HCT116 (cell line): ENCODE measurements around the gene IL31. TPM values are rescaled to one million over a fixed set of nuclear protein-coding genes. Genes with fewer than 3 reads are reported as not detected.

ENCODE experiments used
- ATAC-seq: fragments of 200-7000 bp; cut with Tn5 transposase; 2 replicates; pipeline ENCODE4 v1.9.1; 2020; ENCODE audit warnings: mild to moderate bottlenecking, moderate library complexity
- BruUV-seq: library from RNA; stranded (reverse); fragments of 400-500 nt; replicated peaks from 2 replicates; lab custom pipeline; 2021; lab: Mats Ljungman, UMichigan
- CTCF ChIA-PET: fragments of 300-600 bp; sonication (Branson Sonifier 250); formaldehyde crosslinking; loops from one replicate; lab custom pipeline; 2021; ENCODE audit warnings: antibody characterized with exemption; lab: Charles Lee
- POLR2A ChIA-PET: fragments of 300-600, 350-600 bp; sonication (Branson Sonifier 250); formaldehyde crosslinking; loops from one replicate; lab custom pipeline; 2021; ENCODE audit warnings: antibody characterized with exemption; lab: Charles Lee
- RAD21 ChIA-PET, 2 experiments: fragments of 300-600 bp; sonication (Branson Sonifier 250); formaldehyde crosslinking; loops; one replicate each; lab custom pipeline; 2023; ENCODE audit warnings: low total read pairs in 2 of 2; ENCODE audit not compliant: uncharacterized antibody in 2 of 2, unreplicated experiment in 2 of 2, low non-redundant PET in 1 of 2; lab: Charles Lee
- DNase-seq: peaks from one replicate; pipeline ENCODE4 v3.0.0-alpha.2; 2010; ENCODE audit warnings: low read depth, low spot score
- H2AFZ ChIP-seq: fragments of 200-600 bp; shearing (Covaris generic), sonication (generic); 2 replicates; pipeline ENCODE4 v1.6.1; 2017; ENCODE audit warnings: low read depth, mixed run types, mixed read lengths, antibody characterized with exemption, low read length; ENCODE audit not compliant: poor library complexity, severe bottlenecking
- H3K27ac ChIP-seq: 2 replicates; pipeline ENCODE4 v1.5.1; 2012; ENCODE audit warnings: low read depth, low read length
- H3K27me3 ChIP-seq: fragments of 200-600 bp; sonication (generic); 2 replicates; pipeline ENCODE4 v1.6.1; 2016; ENCODE audit warnings: mixed run types, low read length, mixed read lengths; ENCODE audit not compliant: insufficient read depth
- H3K36me3 ChIP-seq, 2 experiments: fragments of 200-500 bp in 1 of 2; fragments of 200-600 bp in 1 of 2; sonication (Bioruptor generic) in 1 of 2; sonication (generic) in 1 of 2; 2 replicates each; pipeline versions ENCODE4 v1.5.1 to v1.6.1; 2014 to 2016; ENCODE audit warnings: low read length in 2 of 2, inconsistent platforms in 1 of 2, mixed read lengths in 1 of 2, mixed run types in 1 of 2; ENCODE audit not compliant: insufficient read depth in 2 of 2, control insufficient read depth in 1 of 2
- H3K4me1 ChIP-seq, 2 experiments: fragments of 200-600 bp in 1 of 2; sonication (generic) in 1 of 2; 2 replicates each; pipeline versions ENCODE4 v1.5.1 to v1.6.1; 2012 to 2017; ENCODE audit warnings: low read length in 2 of 2, inconsistent platforms in 1 of 2, mild to moderate bottlenecking in 1 of 2, mixed read lengths in 1 of 2, mixed run types in 1 of 2, moderate library complexity in 1 of 2; ENCODE audit not compliant: insufficient read depth in 2 of 2, control insufficient read depth in 1 of 2
- H3K4me2 ChIP-seq: fragments of 200-600 bp; sonication (generic); 2 replicates; pipeline ENCODE4 v1.6.1; 2017; ENCODE audit warnings: mixed run types, low read length, mixed read lengths
- H3K4me3 ChIP-seq, 2 experiments: fragments of 200-600 bp in 1 of 2; sonication (generic) in 1 of 2; replicated peaks in 1 of 2; 2 replicates each; pipeline ENCODE4 v1.5.1; 2011 to 2016; ENCODE audit warnings: low read length in 2 of 2, control low read depth in 1 of 2, low read depth in 1 of 2, mild to moderate bottlenecking in 1 of 2, mixed read lengths in 1 of 2, mixed run types in 1 of 2
- H3K79me2 ChIP-seq: fragments of 200-600 bp; sonication (generic); 2 replicates; pipeline ENCODE4 v1.6.1; 2017; ENCODE audit warnings: mild to moderate bottlenecking, mixed run types, low read length, moderate library complexity, mixed read lengths; ENCODE audit not compliant: insufficient read depth
- H3K9ac ChIP-seq: fragments of 200-600 bp; sonication (generic); 2 replicates; pipeline ENCODE4 v1.6.1; 2016; ENCODE audit warnings: low read length, mixed read lengths
- H3K9me2 ChIP-seq: fragments of 200-600 bp; sonication (generic), shearing (Covaris generic); 2 replicates; pipeline ENCODE4 v1.6.1; 2017; ENCODE audit warnings: mixed run types, mild to moderate bottlenecking, moderate library complexity; ENCODE audit not compliant: insufficient read depth
- H3K9me3 ChIP-seq, 2 experiments: fragments of 200-500 bp in 1 of 2; fragments of 200-600 bp in 1 of 2; sonication (Bioruptor generic) in 1 of 2; sonication (generic) in 1 of 2; 2 replicates each; pipeline ENCODE4 v1.6.1; 2014 to 2017; ENCODE audit warnings: low read length in 2 of 2, mixed read lengths in 2 of 2, inconsistent platforms in 1 of 2, low read depth in 1 of 2, mild to moderate bottlenecking in 1 of 2, mixed run types in 1 of 2, moderate library complexity in 1 of 2; ENCODE audit not compliant: control insufficient read depth in 1 of 2, insufficient read depth in 1 of 2
- H4K20me1 ChIP-seq: fragments of 200-600 bp; sonication (generic), shearing (Covaris generic); 2 replicates; pipeline ENCODE4 v1.6.1; 2017; ENCODE audit warnings: mixed run types, mild to moderate bottlenecking, moderate library complexity; ENCODE audit not compliant: insufficient read depth
- CEBPB ChIP-seq: IDR thresholded peaks from 2 replicates; pipeline ENCODE4 v1.6.1; 2012; ENCODE audit warnings: low read depth
- CTCF ChIP-seq, 3 experiments: fragments of 200-600 bp in 1 of 3; sonication (generic) in 1 of 3; IDR thresholded peaks in 2 of 3; conservative IDR thresholded peaks in 1 of 3; 2 replicates each; pipeline ENCODE4 v1.5.1; 2012 to 2017; ENCODE audit warnings: low read depth in 2 of 3, low read length in 2 of 3, antibody characterized with exemption in 1 of 3, borderline replicate concordance in 1 of 3, control low read depth in 1 of 3, mild to moderate bottlenecking in 1 of 3, mixed read lengths in 1 of 3, mixed run types in 1 of 3, moderate library complexity in 1 of 3; ENCODE audit not compliant: insufficient read depth in 1 of 3
- MAX ChIP-seq: IDR thresholded peaks from 2 replicates; pipeline ENCODE4 v1.6.1; 2012
- POLR2AphosphoS5 ChIP-seq: IDR thresholded peaks from 2 replicates; pipeline ENCODE4 v1.6.1; 2011; ENCODE audit warnings: mild to moderate bottlenecking, low read depth, low read length, moderate library complexity
- RAD21 ChIP-seq: IDR thresholded peaks from 2 replicates; pipeline ENCODE4 v1.6.1; 2012; ENCODE audit warnings: low read depth, mild to moderate bottlenecking
- SIN3A ChIP-seq: IDR thresholded peaks from 2 replicates; pipeline ENCODE4 v1.6.1; 2012; ENCODE audit warnings: low read depth
- ZBTB33 ChIP-seq: IDR thresholded peaks from 2 replicates; pipeline ENCODE4 v1.6.1; 2011; ENCODE audit warnings: mild to moderate bottlenecking, low read length, moderate library complexity; ENCODE audit not compliant: insufficient replicate concordance; ENCODE audit errors: extremely low read depth
- intact Hi-C: fragments of 100-400 bp; cut with micrococcal nuclease; formaldehyde crosslinking; loops from 2 replicates; pipeline ENCODE4 v1.10.0; 2022
- total RNA-seq: library from RNA; stranded (reverse); gene quantifications from one replicate; pipeline ENCODE4 v1.2.1, GENCODE V29; 2021; ENCODE audit not compliant: unreplicated experiment

Gene IL31
- total RNA-seq, 1 experiment from 2014 or later, result not detected

- TF ChIP-seq CTCF (IDR thresholded peaks at IDR 0.05 in 2 of 3, conservative IDR thresholded peaks at IDR 0.05 in 1 of 3; ENCODE audit: borderline replicate concordance in 1 of 3, insufficient read depth in 1 of 3, low read depth in 2 of 3, low read length in 2 of 3) (no peak), SIN3A (no peak), POLR2AphosphoS5 (no peak; the same call in 1 of the 2 replicates), CEBPB (no peak), RAD21 (no peak), ZBTB33 (no peak), MAX (no peak)
Observed at GRCh38 chr12:122206111-122206881, 32.3 kb upstream of the IL31 start.

More at GRCh38 chr12:122206111-122206881, 32.3 kb upstream of the IL31 start:
- RAD21 ChIA-PET, result no interaction called here
- intact Hi-C loops, result no loop called here
- Histone ChIP-seq H3K4me1 (peaks cover 2 to 31% of the 10 kb centered on the region in 2 experiments; a peak in 3 of 4 replicates), H3K27ac (no peak overlapping the region), H4K20me1 (no peaks in the 10 kb centered on the region), H2AFZ (no peak overlapping the region), H3K79me2 (peaks cover 5% of the 10 kb centered on the region), H3K4me2 (no peak overlapping the region), H3K9me3 (no peaks in the 10 kb centered on the region), H3K27me3 (no peaks in the 10 kb centered on the region), H3K9ac (no peak overlapping the region), H3K9me2 (no peaks in the 10 kb centered on the region), H3K4me3 (no peak overlapping the region), H3K36me3 (peaks cover 18 to 21% of the 10 kb centered on the region in 2 experiments; a peak in 3 of 4 replicates)
- BruUV-seq, result no TSS peak
- CTCF ChIA-PET, result no interaction called here
- ATAC-seq, result no peak
- POLR2A ChIA-PET, result no interaction called here
- no peak for DNase-seq
